ENCODE results near the gene ATP2B2.

The ATP2B2 gene

GRCh38 chr3:10518506-10519150 lies 13.2 kb upstream of the ATP2B2 start:
- Histone ChIP-seq H2AFZ (ENCODE audit: low read depth, low read length) (no peak overlapping the region), H3K4me3 (ENCODE audit: low read length) (no peak overlapping the region), H3K79me2 (ENCODE audit: low read length) (no peaks in the 10 kb centered on the region), H3K36me3 (replicated peaks; ENCODE audit: low read depth, low read length) (no peaks in the 10 kb centered on the region), H3K27me3 (ENCODE audit: low read depth, low read length) (peaks cover 52% of the 10 kb centered on the region), H3K9ac (ENCODE audit: low read length) (no peak overlapping the region), H3K4me2 (ENCODE audit: low read length) (peak overlapping the region; percentile 41), H3K9me3 (ENCODE audit: insufficient read depth, low read length) (no peaks in the 10 kb centered on the region), H3K27ac (ENCODE audit: low read length) (no peak overlapping the region), H3K4me1 (ENCODE audit: low read length) (peaks cover 35% of the 10 kb centered on the region), H4K20me1 (ENCODE audit: insufficient read depth, low read length) (no peaks in the 10 kb centered on the region)
- TF ChIP-seq CTCF (IDR thresholded peaks at IDR 0.05; ENCODE audit: low read depth, low read length) (no peak), EZH2phosphoT487 (IDR thresholded peaks at IDR 0.05; ENCODE audit: low read depth) (no peak)

GRCh38 chr3:10517627-10518026 lies 12.2 kb upstream of the ATP2B2 start:
- Histone ChIP-seq H3K9me3 (ENCODE audit: insufficient read depth, low read length) (no peaks in the 10 kb centered on the region), H2AFZ (ENCODE audit: low read depth, low read length) (no peak overlapping the region), H3K9ac (ENCODE audit: low read length) (no peak overlapping the region), H3K4me3 (ENCODE audit: low read length) (no peak overlapping the region), H3K4me1 (ENCODE audit: low read length) (peaks cover 35% of the 10 kb centered on the region), H4K20me1 (ENCODE audit: insufficient read depth, low read length) (no peaks in the 10 kb centered on the region), H3K36me3 (replicated peaks; ENCODE audit: low read depth, low read length) (no peaks in the 10 kb centered on the region), H3K4me2 (ENCODE audit: low read length) (no peak overlapping the region), H3K27ac (ENCODE audit: low read length) (no peak overlapping the region), H3K79me2 (ENCODE audit: low read length) (no peaks in the 10 kb centered on the region), H3K27me3 (ENCODE audit: low read depth, low read length) (peaks cover 49% of the 10 kb centered on the region)
- TF ChIP-seq CTCF (IDR thresholded peaks at IDR 0.05; ENCODE audit: low read depth, low read length) (no peak), EZH2phosphoT487 (IDR thresholded peaks at IDR 0.05; ENCODE audit: low read depth) (no peak)

GRCh38 chr3:10516544-10517452 lies 11.4 kb upstream of the ATP2B2 start:
- no peaks in the 10 kb centered on the region for H3K9me3 ChIP-seq (ENCODE audit: insufficient read depth, low read length)
- peaks cover 49% of the 10 kb centered on the region for H3K27me3 ChIP-seq (ENCODE audit: low read depth, low read length)
- no peaks in the 10 kb centered on the region for H3K36me3 ChIP-seq (replicated peaks; ENCODE audit: low read depth, low read length)
- no peak overlapping the region for H3K27ac ChIP-seq (ENCODE audit: low read length)
- H3K4me3 ChIP-seq (ENCODE audit: low read length): no peak overlapping the region
- TF ChIP-seq EZH2phosphoT487 (IDR thresholded peaks at IDR 0.05; ENCODE audit: low read depth): no peak
- no peak overlapping the region for H3K4me2 ChIP-seq (ENCODE audit: low read length)
- peaks cover 35% of the 10 kb centered on the region for H3K4me1 ChIP-seq (ENCODE audit: low read length)
- no peak overlapping the region for H3K9ac ChIP-seq (ENCODE audit: low read length)
- no peaks in the 10 kb centered on the region for H4K20me1 ChIP-seq (ENCODE audit: insufficient read depth, low read length)
- H3K79me2 ChIP-seq (ENCODE audit: low read length): no peaks in the 10 kb centered on the region
- no peak overlapping the region for H2AFZ ChIP-seq (ENCODE audit: low read depth, low read length)

GRCh38 chr3:10515884-10516495 lies 10.6 kb upstream of the ATP2B2 start:
- H3K27ac ChIP-seq (ENCODE audit: low read length): no peak overlapping the region
- no peaks in the 10 kb centered on the region for H3K9me3 ChIP-seq (ENCODE audit: insufficient read depth, low read length)
- no peak overlapping the region for H3K4me2 ChIP-seq (ENCODE audit: low read length)
- H2AFZ ChIP-seq (ENCODE audit: low read depth, low read length): no peak overlapping the region
- TF ChIP-seq CTCF (IDR thresholded peaks at IDR 0.05; ENCODE audit: low read depth, low read length) (peak; percentile 45), EZH2phosphoT487 (IDR thresholded peaks at IDR 0.05; ENCODE audit: low read depth) (no peak)
- H3K27me3 ChIP-seq (ENCODE audit: low read depth, low read length): peaks cover 49% of the 10 kb centered on the region
- no peaks in the 10 kb centered on the region for H3K36me3 ChIP-seq (replicated peaks; ENCODE audit: low read depth, low read length)
- H3K4me3 ChIP-seq (ENCODE audit: low read length): no peak overlapping the region
- H3K79me2 ChIP-seq (ENCODE audit: low read length): no peaks in the 10 kb centered on the region
- no peak overlapping the region for H3K9ac ChIP-seq (ENCODE audit: low read length)
- peaks cover 35% of the 10 kb centered on the region for H3K4me1 ChIP-seq (ENCODE audit: low read length)
- no peaks in the 10 kb centered on the region for H4K20me1 ChIP-seq (ENCODE audit: insufficient read depth, low read length)
